GM12878 (cell line): Measurements from ENCODE around the gene RNF149. TPM values are rescaled to one million over a fixed set of nuclear protein-coding genes. Genes with fewer than 3 reads are reported as not detected.

Experiments used
- ATAC-seq: fragments of 200-7000 bp; cut with Tn5 transposase; 3 replicates; pipeline ENCODE4 v1.9.1; 2020; ENCODE audit warnings: mild to moderate bottlenecking, moderate library complexity
- BruUV-seq: library from RNA; stranded (reverse); fragments of 400-500 nt; replicated peaks from 2 replicates; lab custom pipeline; 2021; lab: Mats Ljungman, UMichigan
- CTCF ChIA-PET: fragments of 300-600 bp; sonication (Branson Sonifier 250); formaldehyde crosslinking; extraction: SDS; loops from one replicate; lab custom pipeline; 2021; ENCODE audit warnings: inconsistent platforms; lab: Yijun Ruan, JAX
- POLR2A ChIA-PET: fragments of 350-600 bp; formaldehyde crosslinking; extraction: SDS; loops from one replicate; lab custom pipeline; 2021; ENCODE audit warnings: inconsistent platforms; lab: Charles Lee
- RAD21 ChIA-PET: fragments of 300-600 bp; sonication (Branson Sonifier 250); formaldehyde crosslinking; loops from one replicate; lab custom pipeline; 2023; ENCODE audit warnings: antibody characterized with exemption; ENCODE audit not compliant: unreplicated experiment; lab: Charles Lee
- SMC1A ChIA-PET: fragments of 300-600 bp; sonication (Branson Sonifier 250); formaldehyde crosslinking; loops from one replicate; lab custom pipeline; 2023; ENCODE audit not compliant: unreplicated experiment, uncharacterized antibody; lab: Charles Lee
- DNase-seq: peaks from one replicate; pipeline ENCODE4 v3.0.0-alpha.2; 2011; ENCODE audit warnings: low read depth, low spot score
- FAIRE-seq: peaks from 3 replicates; lab custom pipeline; 2011; peaks lifted over from hg19 to GRCh38; lab: Jason Lieb, UNC
- H2AFZ ChIP-seq: 2 replicates; pipeline ENCODE4 v1.6.0; 2011; ENCODE audit warnings: low read depth, low read length, control low read depth; ENCODE audit not compliant: control insufficient read depth
- H3K27ac ChIP-seq: 2 replicates; pipeline ENCODE4 v1.5.1; 2011; ENCODE audit warnings: control low read depth; ENCODE audit not compliant: control insufficient read depth, insufficient read depth
- H3K27me3 ChIP-seq, 2 experiments: replicated peaks in 1 of 2; 2 replicates each; pipeline versions ENCODE4 v1.6.0 to v1.6.1; 2011; ENCODE audit warnings: low read length in 1 of 2; ENCODE audit not compliant: control insufficient read depth in 2 of 2, insufficient read depth in 2 of 2
- H3K36me3 ChIP-seq, 2 experiments: 2 replicates each; pipeline ENCODE4 v1.5.1; 2011; ENCODE audit warnings: low read length in 1 of 2; ENCODE audit not compliant: control insufficient read depth in 2 of 2, insufficient read depth in 2 of 2
- H3K4me1 ChIP-seq: 2 replicates; pipeline ENCODE4 v1.6.1; 2011; ENCODE audit warnings: mild to moderate bottlenecking, low read length, moderate library complexity, mixed read lengths; ENCODE audit not compliant: control insufficient read depth, insufficient read depth
- H3K4me2 ChIP-seq: 2 replicates; pipeline ENCODE4 v1.6.0; 2011; ENCODE audit warnings: control low read depth; ENCODE audit not compliant: control insufficient read depth, insufficient read depth
- H3K4me3 ChIP-seq: fragments of 200-600 bp; sonication (generic); 2 replicates; pipeline ENCODE4 v1.5.1; 2016
- H3K79me2 ChIP-seq: 2 replicates; pipeline ENCODE4 v1.6.0; 2011; ENCODE audit warnings: low read length; ENCODE audit not compliant: control insufficient read depth, insufficient read depth
- H3K9ac ChIP-seq: 2 replicates; pipeline ENCODE4 v1.8.0; 2011; ENCODE audit warnings: low read length, control low read depth, mixed read lengths; ENCODE audit not compliant: control insufficient read depth, insufficient read depth
- H3K9me3 ChIP-seq: replicated peaks from 3 replicates; pipeline ENCODE4 v1.5.1; 2011; ENCODE audit warnings: mild to moderate bottlenecking, low read length; ENCODE audit not compliant: control insufficient read depth, insufficient read depth
- H4K20me1 ChIP-seq: 2 replicates; pipeline ENCODE4 v1.6.0; 2011; ENCODE audit not compliant: control insufficient read depth, insufficient read depth
- ATF7 ChIP-seq: fragments of 450-650 bp; IDR thresholded peaks from 2 replicates; pipeline ENCODE4 v1.6.1; 2016; ENCODE audit warnings: low read depth, mild to moderate bottlenecking
- BACH1 ChIP-seq: fragments of 450-650 bp; IDR thresholded peaks from 2 replicates; pipeline ENCODE4 v1.6.1; 2017; ENCODE audit warnings: mild to moderate bottlenecking, borderline replicate concordance
- CHD1 ChIP-seq: IDR thresholded peaks from 2 replicates; pipeline ENCODE4 v1.6.1; 2012; ENCODE audit warnings: low read depth, low read length, improper control_type of control experiment
- EP300 ChIP-seq, 2 experiments: fragments of 150-350 bp in 1 of 2; IDR thresholded peaks; 2 replicates each; pipeline ENCODE4 v1.6.1; 2011 to 2012; ENCODE audit warnings: low read depth in 2 of 2, low read length in 2 of 2, borderline replicate concordance in 1 of 2, improper control_type of control experiment in 1 of 2, inconsistent platforms in 1 of 2; ENCODE audit not compliant: control insufficient read depth in 1 of 2
- FOXM1 ChIP-seq: IDR thresholded peaks from 2 replicates; pipeline ENCODE4 v1.6.1; 2012; ENCODE audit warnings: low read depth, mild to moderate bottlenecking, inconsistent platforms, low read length, moderate library complexity
- GABPA ChIP-seq: IDR thresholded peaks from 2 replicates; pipeline ENCODE4 v1.6.1; 2014; ENCODE audit warnings: antibody characterized with exemption, low read depth, mild to moderate bottlenecking, inconsistent platforms
- HDAC6 ChIP-seq: fragments of 200-600 bp; sonication (generic); IDR thresholded peaks from one replicate; pipeline ENCODE4 v1.8.0; 2017; ENCODE audit warnings: antibody characterized with exemption; ENCODE audit not compliant: unreplicated experiment
- LARP7 ChIP-seq: fragments of 450-650 bp; IDR thresholded peaks from 2 replicates; pipeline ENCODE4 v1.6.1; 2017; ENCODE audit warnings: mild to moderate bottlenecking
- PRDM15 ChIP-seq: fragments of 450-650 bp; formaldehyde crosslinking; IDR thresholded peaks from 2 replicates; pipeline ENCODE4 v1.4.0; 2020; ENCODE audit warnings: mild to moderate bottlenecking, moderate library complexity
- SIN3A ChIP-seq: IDR thresholded peaks from 2 replicates; pipeline ENCODE4 v1.6.1; 2012; ENCODE audit warnings: low read depth, low read length, improper control_type of control experiment
- SRF ChIP-seq, 2 experiments: IDR thresholded peaks; 2 replicates each; pipeline ENCODE4 v1.6.1; 2011; ENCODE audit warnings: low read depth in 2 of 2, low read length in 2 of 2, mild to moderate bottlenecking in 1 of 2, moderate library complexity in 1 of 2
- STAT1 ChIP-seq: fragments of 450-650 bp; conservative IDR thresholded peaks from 2 replicates; pipeline ENCODE4 v1.6.1; 2014; ENCODE audit warnings: antibody characterized with exemption, mild to moderate bottlenecking
- SUZ12 ChIP-seq: fragments of 200-600 bp; sonication (generic); IDR thresholded peaks from one replicate; pipeline ENCODE4 v1.6.1; 2018; ENCODE audit warnings: antibody characterized with exemption, mild to moderate bottlenecking; ENCODE audit not compliant: unreplicated experiment
- TAF1 ChIP-seq: IDR thresholded peaks from 2 replicates; pipeline ENCODE4 v1.6.1; 2011; ENCODE audit warnings: mild to moderate bottlenecking, low read depth, low read length, borderline replicate concordance
- TBL1XR1 ChIP-seq: IDR thresholded peaks from 2 replicates; pipeline ENCODE4 v1.6.1; 2012; ENCODE audit warnings: low read depth, low read length, improper control_type of control experiment
- TCF12 ChIP-seq: IDR thresholded peaks from 2 replicates; pipeline ENCODE4 v1.6.1; 2011; ENCODE audit warnings: low read depth, mild to moderate bottlenecking, low read length
- YBX1 ChIP-seq: fragments of 450-650 bp; IDR thresholded peaks from 2 replicates; pipeline ENCODE4 v1.6.1; 2016; ENCODE audit warnings: antibody characterized with exemption
- WGBS: methylation state at CpG from one replicate; pipeline ENCODE4 v1.1.6; 2016; ENCODE audit warnings: low lambda C conversion rate; ENCODE audit not compliant: insufficient replicate concordance, insufficient coverage; ENCODE audit errors: missing lambda C conversion rate; 5-methylcytosine and 5-hydroxymethylcytosine counted together
- in situ Hi-C: fragments of 300-500 bp; cut with MboI; formaldehyde crosslinking; loops from 9 replicates; pipeline ENCODE4 v1.14.3; 2018; ENCODE audit warnings: mixed read lengths
- intact Hi-C: fragments of 100-400 bp; cut with micrococcal nuclease; formaldehyde crosslinking; loops from one replicate; pipeline ENCODE4 v1.14.2; 2022; ENCODE audit not compliant: unreplicated experiment
- polyA plus RNA-seq, 11 experiments: library from polyadenylated mRNA; depleted of rRNA in 4 of 11; unstranded in 6 of 11; stranded (reverse) in 5 of 11; fragments of >200 nt; fragmentation: Nextera tagmentation in 4 of 11; fragmentation: Illumina TruSeq in 1 of 11; extraction: Ambion mirVana in 4 of 11; extraction: Trizol in 1 of 11; gene quantifications; 1 replicate in 1 of 11; 2 replicates in 10 of 11; pipeline versions ENCODE4 v1.2.1 to v1.2.3, GENCODE V29; 2011 to 2016; ENCODE audit warnings: inconsistent platforms in 2 of 11, missing spikeins in 2 of 11, low read depth in 1 of 11
- total RNA-seq, 4 experiments: library from RNA; depleted of rRNA in 3 of 4; stranded (reverse); fragments of >200 nt in 3 of 4; fragmentation: Illumina TruSeq in 1 of 4; extraction: Trizol in 1 of 4; gene quantifications; 2 replicates each; pipeline versions ENCODE4 v1.2.1 to v1.2.3, GENCODE V29; 2013 to 2021
- TF ChIP-seq, protein P1 (sequence below): IDR thresholded peaks from 2 replicates; pipeline ENCODE4 v1.6.1; 2011; ENCODE audit warnings: borderline replicate concordance, low read depth, mild to moderate bottlenecking, moderate library complexity, low read length; ENCODE audit not compliant: insufficient read depth, poor library complexity, severe bottlenecking

RNF149 gene
- total and polyA plus RNA-seq, 10 of the 15 experiments (the other 5 are each of a cell fraction or from before 2014, with no cell fraction given), result 5.2 to 38.4 (median 16.3) TPM

DNA sequence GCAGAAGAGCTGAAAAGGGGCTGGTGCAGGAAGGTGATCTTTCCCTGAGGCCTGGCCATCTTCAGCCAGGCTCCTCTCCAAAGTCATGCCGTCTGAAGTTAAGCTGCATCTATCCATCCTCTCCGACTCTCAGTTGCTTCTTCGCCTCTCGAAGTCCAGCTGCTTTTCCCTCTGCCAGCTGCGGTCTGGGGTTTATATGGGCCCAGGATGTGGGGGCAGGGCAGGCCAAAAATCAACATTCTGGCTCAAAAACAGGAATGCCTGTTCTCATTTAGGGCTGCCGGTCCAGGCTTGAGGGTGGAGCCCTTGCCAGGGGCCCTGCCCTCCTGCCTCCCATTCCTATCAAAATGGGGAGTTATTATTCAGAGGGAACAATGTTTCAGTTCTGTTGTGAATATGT is 47.6 kb upstream of the RNF149 start:
- intact Hi-C loops, result no loop called here
- Histone ChIP-seq H3K27me3 (no peaks in the 10 kb centered on the region; a peak in 2 of 4 replicates), H3K79me2 (no peaks in the 10 kb centered on the region), H3K9me3 (no peaks in the 10 kb centered on the region), H3K9ac (no peak overlapping the region), H4K20me1 (no peaks in the 10 kb centered on the region), H3K4me2 (no peak overlapping the region), H3K4me3 (no peak overlapping the region), H2AFZ (no peak overlapping the region), H3K4me1 (no peaks in the 10 kb centered on the region), H3K27ac (no peak overlapping the region), H3K36me3 (no peaks in the 10 kb centered on the region)
- no TSS peak for BruUV-seq
- ChIA-PET CTCF (no interaction called here), RAD21 (no interaction called here), SMC1A (no interaction called here), POLR2A (no interaction called here)
- 53% methylated on average over 6 of the region's 6 CpGs for WGBS
- no peak for DNase-seq
- no peak for FAIRE-seq
- no peak for ATAC-seq
- in situ Hi-C loops, result no loop called here
- TF ChIP-seq STAT1 (no peak), YBX1 (no peak), SIN3A (no peak), SUZ12 (no peak), TAF1 (no peak), EP300 (IDR thresholded peaks at IDR 0.05; ENCODE audit: borderline replicate concordance in 1 of 2, control insufficient read depth in 1 of 2, low read depth in 2 of 2, low read length in 2 of 2) (no peak), PRDM15 (CRISPR knock-in tag) (no peak), ATF7 (no peak), GABPA (no peak), TCF12 (no peak), TBL1XR1 (no peak), HDAC6 (no peak), BACH1 (no peak), FOXM1 (no peak), CHD1 (no peak), SRF (IDR thresholded peaks at IDR 0.05; ENCODE audit: low read depth in 2 of 2, low read length in 2 of 2) (no peak), LARP7 (no peak)
- TF ChIP-seq, protein P1, sequence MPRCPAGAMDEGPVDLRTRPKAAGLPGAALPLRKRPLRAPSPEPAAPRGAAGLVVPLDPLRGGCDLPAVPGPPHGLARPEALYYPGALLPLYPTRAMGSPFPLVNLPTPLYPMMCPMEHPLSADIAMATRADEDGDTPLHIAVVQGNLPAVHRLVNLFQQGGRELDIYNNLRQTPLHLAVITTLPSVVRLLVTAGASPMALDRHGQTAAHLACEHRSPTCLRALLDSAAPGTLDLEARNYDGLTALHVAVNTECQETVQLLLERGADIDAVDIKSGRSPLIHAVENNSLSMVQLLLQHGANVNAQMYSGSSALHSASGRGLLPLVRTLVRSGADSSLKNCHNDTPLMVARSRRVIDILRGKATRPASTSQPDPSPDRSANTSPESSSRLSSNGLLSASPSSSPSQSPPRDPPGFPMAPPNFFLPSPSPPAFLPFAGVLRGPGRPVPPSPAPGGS, result no peak
